K562 (cell line): ENCODE measurements around the gene ATE1. TPM values are rescaled to one million over a fixed set of nuclear protein-coding genes. Genes with fewer than 3 reads are reported as not detected.

Experiments
- ATAC-seq: fragments of 200-7000 bp; cut with Tn5 transposase; 3 replicates; pipeline ENCODE4 v1.9.1; 2020; ENCODE audit warnings: moderate library complexity
- Bru-seq: library from RNA; stranded (reverse); fragments of 400-500 nt; gene quantifications from one replicate; lab custom pipeline; 2021; lab: Mats Ljungman, UMichigan
- BruChase-seq, 2 experiments: library from RNA; stranded (reverse); fragments of 400-500 nt; gene quantifications; one replicate each; lab custom pipeline; 2021; lab: Mats Ljungman, UMichigan
- BruUV-seq: library from RNA; stranded (reverse); fragments of 400-500 nt; replicated peaks from 2 replicates; lab custom pipeline; 2021; lab: Mats Ljungman, UMichigan
- CTCF ChIA-PET: fragments of 300-600 bp; formaldehyde crosslinking; extraction: SDS; loops from one replicate; lab custom pipeline; 2021; ENCODE audit warnings: low intra/inter-chr PET ratio; lab: Yijun Ruan, JAX
- POLR2A ChIA-PET: fragments of 300-600, 350-650 bp; sonication (Branson Sonifier 250); formaldehyde crosslinking; extraction: SDS; loops from one replicate; lab custom pipeline; 2021; ENCODE audit warnings: antibody characterized with exemption, inconsistent platforms; lab: Yijun Ruan, JAX
- DNase-seq, 4 experiments: peaks; one replicate each; pipeline versions ENCODE4 v3.0.0 to v3.0.0-alpha.2; 2011 to 2018; ENCODE audit warnings: low spot score in 3 of 4, mixed read lengths in 3 of 4; ENCODE audit errors: extremely low read depth in 1 of 4
- FAIRE-seq: peaks from 2 replicates; lab custom pipeline; 2011; peaks lifted over from hg19 to GRCh38; lab: Jason Lieb, UNC
- H2AFZ ChIP-seq: 2 replicates; pipeline ENCODE4 v1.6.0; 2011; ENCODE audit warnings: low read depth, low read length, control low read depth, inconsistent platforms
- H3K27ac ChIP-seq: fragments of 200-600 bp; 3 replicates; pipeline ENCODE4 v1.8.0; 2011; ENCODE audit warnings: low read depth, mild to moderate bottlenecking, control low read depth, inconsistent platforms, low read length, moderate library complexity, mixed read lengths; ENCODE audit errors: extremely low read depth
- H3K27me3 ChIP-seq, 2 experiments: fragments of 300-600 bp in 1 of 2; 2 replicates in 1 of 2; 3 replicates in 1 of 2; pipeline versions ENCODE4 v1.6.0 to v1.8.0; 2011; ENCODE audit warnings: inconsistent platforms in 2 of 2, low read length in 2 of 2, mild to moderate bottlenecking in 1 of 2, mixed read lengths in 1 of 2, moderate library complexity in 1 of 2; ENCODE audit not compliant: control insufficient read depth in 2 of 2, insufficient read depth in 2 of 2
- H3K36me3 ChIP-seq: fragments of 300-600 bp; 3 replicates; pipeline ENCODE4 v1.8.0; 2011; ENCODE audit warnings: mild to moderate bottlenecking, low read length, inconsistent platforms; ENCODE audit not compliant: control insufficient read depth, insufficient read depth
- H3K4me1 ChIP-seq, 2 experiments: fragments of 200-600 bp in 1 of 2; replicated peaks in 1 of 2; 2 replicates in 1 of 2; 3 replicates in 1 of 2; pipeline versions ENCODE4 v1.5.1 to v1.8.0; 2011; ENCODE audit warnings: inconsistent platforms in 2 of 2, low read length in 2 of 2, mild to moderate bottlenecking in 1 of 2, mixed read lengths in 1 of 2, moderate library complexity in 1 of 2; ENCODE audit not compliant: control insufficient read depth in 2 of 2, insufficient read depth in 2 of 2
- H3K4me2 ChIP-seq: 2 replicates; pipeline ENCODE4 v1.6.1; 2011; ENCODE audit warnings: low read length, control low read depth, inconsistent platforms, mixed read lengths; ENCODE audit not compliant: insufficient read depth
- H3K4me3 ChIP-seq: fragments of 200-600 bp; sonication (generic), shearing (Covaris generic); 2 replicates; pipeline ENCODE4 v1.5.1; 2016; ENCODE audit warnings: control low read depth, inconsistent platforms
- H3K79me2 ChIP-seq: fragments of 200-600 bp; 3 replicates; pipeline ENCODE4 v1.8.0; 2011; ENCODE audit warnings: low read length, inconsistent platforms; ENCODE audit not compliant: control insufficient read depth, insufficient read depth
- H3K9ac ChIP-seq, 2 experiments: 2 replicates each; pipeline versions ENCODE4 v1.6.0 to v1.6.1; 2011; ENCODE audit warnings: low read depth in 2 of 2, low read length in 2 of 2, control low read depth in 1 of 2, inconsistent platforms in 1 of 2, mild to moderate bottlenecking in 1 of 2, mixed read lengths in 1 of 2; ENCODE audit not compliant: insufficient read depth in 1 of 2
- H3K9me1 ChIP-seq: one replicate; pipeline ENCODE4 v1.6.0; 2011; ENCODE audit warnings: inconsistent platforms, mild to moderate bottlenecking, low read length, moderate library complexity; ENCODE audit not compliant: control insufficient read depth, insufficient read depth
- H3K9me3 ChIP-seq: replicated peaks from 2 replicates; pipeline ENCODE4 v1.5.1; 2011; ENCODE audit warnings: low read depth, low read length, inconsistent platforms; ENCODE audit not compliant: control insufficient read depth, insufficient read depth
- H4K20me1 ChIP-seq: replicated peaks from 2 replicates; pipeline ENCODE4 v1.6.1; 2011; ENCODE audit warnings: low read length, inconsistent platforms, mixed read lengths; ENCODE audit not compliant: control insufficient read depth, insufficient read depth
- POLR2AphosphoS2 ChIP-seq: IDR thresholded peaks from 2 replicates; pipeline ENCODE4 v1.6.1; 2012; ENCODE audit warnings: low read length, improper control_type of control experiment
- TEAD4 ChIP-seq, 2 experiments: sonication (generic) in 1 of 2; formaldehyde crosslinking in 1 of 2; IDR thresholded peaks; 2 replicates each; pipeline versions ENCODE4 v1.6.1 to v1.8.0; 2012 to 2022; ENCODE audit warnings: borderline replicate concordance in 1 of 2, inconsistent platforms in 1 of 2, low read length in 1 of 2, mild to moderate bottlenecking in 1 of 2, missing genetic modification reagents in 1 of 2
- ZBTB34 ChIP-seq: fragments of 250-450 bp; sonication (Bioruptor Pico); IDR thresholded peaks from 2 replicates; pipeline ENCODE4 v1.8.0; 2021; ENCODE audit warnings: mild to moderate bottlenecking, moderate library complexity
- ZFP30 ChIP-seq: fragments of 250-450 bp; sonication (Bioruptor Pico); IDR thresholded peaks from 2 replicates; pipeline ENCODE4 v1.8.0; 2022; ENCODE audit warnings: moderate library complexity, mild to moderate bottlenecking, inconsistent platforms, borderline replicate concordance
- ZNF174 ChIP-seq: fragments of 250-450 bp; sonication (Bioruptor Pico); IDR thresholded peaks from 2 replicates; pipeline ENCODE4 v1.4.0; 2020; ENCODE audit warnings: mild to moderate bottlenecking
- ZNF282 ChIP-seq: sonication (generic); formaldehyde crosslinking; IDR thresholded peaks from 2 replicates; pipeline ENCODE4 v1.8.1; 2023; ENCODE audit warnings: missing genetic modification reagents
- WGBS: fragments of 100-300 bp; shearing (Covaris generic); methylation state at CpG from one replicate; pipeline ENCODE4 v1.1.6; 2016; ENCODE audit warnings: low coverage, mixed read lengths; ENCODE audit not compliant: insufficient coverage; ENCODE audit errors: missing lambda C conversion rate; 5-methylcytosine and 5-hydroxymethylcytosine counted together
- in situ Hi-C: fragments of 300-500 bp; cut with MboI; formaldehyde crosslinking; loops from 4 replicates; pipeline ENCODE4 v1.15.0; 2018; ENCODE audit warnings: inconsistent platforms, mixed read lengths
- intact Hi-C: fragments of 100-400 bp; cut with micrococcal nuclease; formaldehyde crosslinking; loops from 2 replicates; pipeline ENCODE4 v1.14.2; 2022
- long read RNA-seq, 3 experiments: library from polyadenylated mRNA in 2 of 3; library from RNA in 1 of 3; unstranded in 2 of 3; stranded (forward) in 1 of 3; transcript quantifications; one replicate each; pipeline ENCODE4 v2.0.0, GENCODE V29; 2019 to 2022
- polyA minus RNA-seq, 3 experiments: library from RNA; depleted of rRNA, polyadenylated mRNA; stranded (reverse); fragments of >200 nt; gene quantifications; 2 replicates each; pipeline ENCODE4 v1.2.3, GENCODE V29; 2011
- polyA plus RNA-seq, 8 experiments: library from polyadenylated mRNA; depleted of rRNA in 4 of 8; stranded (reverse) in 5 of 8; unstranded in 3 of 8; fragments of >200 nt; fragmentation: Nextera tagmentation in 2 of 8; fragmentation: Illumina TruSeq in 1 of 8; extraction: Ambion mirVana in 2 of 8; extraction: Trizol in 1 of 8; gene quantifications; 2 replicates each; pipeline versions ENCODE4 v1.2.1 to v1.2.3, GENCODE V29; 2011 to 2014; ENCODE audit warnings: inconsistent platforms in 1 of 8, missing spikeins in 1 of 8
- total RNA-seq, 7 experiments: library from RNA; depleted of rRNA in 6 of 7; stranded (reverse); fragments of >200 nt in 6 of 7; fragmentation: Illumina TruSeq in 2 of 7; extraction: Trizol in 2 of 7; gene quantifications; 2 replicates each; pipeline versions ENCODE4 v1.2.1 to v1.2.3, GENCODE V29; 2011 to 2021; ENCODE audit warnings: low replicate concordance in 1 of 7
- TF ChIP-seq, protein P1 (sequence below): fragments of 450-650 bp; IDR thresholded peaks from 2 replicates; pipeline ENCODE4 v1.6.1; 2016
- TF ChIP-seq, protein P2 (sequence below): sonication (generic); formaldehyde crosslinking; IDR thresholded peaks from 2 replicates; pipeline ENCODE4 v1.8.0; 2022; ENCODE audit warnings: missing genetic modification reagents, mild to moderate bottlenecking, borderline replicate concordance
- TF ChIP-seq, protein P3 (sequence below): sonication (generic); formaldehyde crosslinking; IDR thresholded peaks from 2 replicates; pipeline ENCODE4 v1.8.1; 2022; ENCODE audit warnings: missing genetic modification reagents

Gene ATE1
- total RNA-seq (2011; cell fraction: chromatin; rRNA removed; ENCODE audit: low replicate concordance) = 16.8 and 45.1 TPM in 2 replicates
- total RNA-seq (2011; cell fraction: nucleolus; rRNA removed) = 7.8 and 8.8 TPM in 2 replicates
- total RNA-seq (2011; cell fraction: nucleoplasm; rRNA removed) = 11.0 and 11.5 TPM in 2 replicates
- total RNA-seq (2014; rRNA removed) (7.2 and 8.6 TPM in 2 replicates), total RNA-seq (2014; rRNA removed; fragmentation: Illumina TruSeq; extraction: Trizol) (13.3 and 13.9 TPM in 2 replicates), total RNA-seq (2015; rRNA removed; fragmentation: Illumina TruSeq; extraction: Trizol) (12.6 and 12.9 TPM in 2 replicates), total RNA-seq (2021) (9.4 and 14.2 TPM in 2 replicates), polyA plus RNA-seq (2011; rRNA removed) (7.4 and 9.5 TPM in 2 replicates), polyA plus RNA-seq (2014; fragmentation: Illumina TruSeq; extraction: Trizol) (8.0 and 8.8 TPM in 2 replicates), polyA plus RNA-seq (2014; fragmentation: Nextera tagmentation; extraction: Ambion mirVana) (1 to 10 TPM; 3.0 to 3.5 TPM), polyA plus RNA-seq (2014; rRNA removed) (5.6 and 7.1 TPM in 2 replicates), polyA minus RNA-seq (2011; rRNA and poly(A)+ RNA removed) (20.6 and 21.0 TPM in 2 replicates), Bru-seq, nascent RNA (percentile 61 among the genes with signal in this experiment), BruChase-seq, experiment 1, labeled RNA remaining after a 2-hour chase (percentile 67 among the genes with signal in this experiment), BruChase-seq, experiment 2, labeled RNA remaining after a 6-hour chase (percentile 64 among the genes with signal in this experiment)
- 3.2 and 4.8 TPM in 2 replicates for polyA plus RNA-seq (2011; cell fraction: cytosol; rRNA removed)
- 8.5 and 9.8 TPM in 2 replicates for polyA plus RNA-seq (2011; cell fraction: nucleus; rRNA removed)
- 6.2 and 6.7 TPM in 2 replicates for polyA plus RNA-seq (2012)
- polyA minus RNA-seq (2011; cell fraction: cytosol; rRNA and poly(A)+ RNA removed) = 9.4 and 10.6 TPM in 2 replicates
- 12.3 and 16.0 TPM in 2 replicates for polyA minus RNA-seq (2011; cell fraction: nucleus; rRNA and poly(A)+ RNA removed)
- long read RNA-seq, experiment 1, full-length matches to known transcripts = 22 of 46 reads
- long read RNA-seq, experiment 1, partial matches to known transcripts = 2 of 46 reads
- long read RNA-seq, experiment 1, other reads (novel, unspliced or antisense) = 22 of 46 reads
- long read RNA-seq, experiment 2, full-length matches to known transcripts = 1 of 6 reads
- long read RNA-seq, experiment 2, partial matches to known transcripts = 0 of 6 reads
- long read RNA-seq, experiment 2, other reads (novel, unspliced or antisense) = 5 of 6 reads
- long read RNA-seq, experiment 3, full-length matches to known transcripts = 2 of 3 reads
- long read RNA-seq, experiment 3, partial matches to known transcripts = 0 of 3 reads
- long read RNA-seq, experiment 3, other reads (novel, unspliced or antisense) = 1 of 3 reads

GRCh38 chr10:121927841-121928527 lies at the start of gene ATE1:
ATE1 (minus strand) TSS chr10:121928031; CDS start chr10:121927949, 82 bp downstream.
- in situ Hi-C loops (no loop called here), intact Hi-C loops (no loop called here)
- Histone ChIP-seq H3K27ac (peak within 1 kb of the TSS; percentile 94), H3K4me3 (peak within 1 kb of the TSS; percentile 80), H2AFZ (peak within 1 kb of the TSS; percentile 94), H3K4me2 (peak within 1 kb of the TSS; percentile 81), H3K36me3 (peaks cover 4% of the 10 kb centered on the region; the same call in 1 of the 3 replicates), H3K79me2 (peaks cover 31% of the 10 kb centered on the region), H3K9me1 (no peaks in the 10 kb centered on the region), H3K9ac (peak within 1 kb of the TSS; percentile 91 to 99), H3K27me3 (no peaks in the 10 kb centered on the region), H3K9me3 (no peaks in the 10 kb centered on the region), H4K20me1 (no peaks in the 10 kb centered on the region), H3K4me1 (peaks cover 0 to 10% of the 10 kb centered on the region in 2 experiments; a peak in 3 of 5 replicates)
- DNase-seq = peak; percentile 74 to 87 (median 79)
- ChIA-PET CTCF (no interaction called here), POLR2A (interaction anchor here (1.0 to 2.3 kb wide), 3 partner anchors 10 to 204 kb away, joined by 4 to 9 read pairs (median 4); no protein-coding TSS in a partner anchor)
- BruUV-seq = no TSS peak
- ATAC-seq = peak; percentile 95
- no peak for FAIRE-seq
- 2% methylated on average over 11 of the region's 87 CpGs for WGBS
- TF ChIP-seq TEAD4 (IDR thresholded peaks at IDR 0.05; ENCODE audit: low read length) = no peak
- TF ChIP-seq TEAD4 (CRISPR knock-in tag; IDR thresholded peaks at IDR 0.05; ENCODE audit: borderline replicate concordance) = no peak
- TF ChIP-seq ZBTB34 (CRISPR knock-in tag) = no peak
- no peak for TF ChIP-seq ZFP30 (CRISPR knock-in tag)
- TF ChIP-seq ZNF174 (CRISPR knock-in tag) = no peak
- TF ChIP-seq, protein P1, sequence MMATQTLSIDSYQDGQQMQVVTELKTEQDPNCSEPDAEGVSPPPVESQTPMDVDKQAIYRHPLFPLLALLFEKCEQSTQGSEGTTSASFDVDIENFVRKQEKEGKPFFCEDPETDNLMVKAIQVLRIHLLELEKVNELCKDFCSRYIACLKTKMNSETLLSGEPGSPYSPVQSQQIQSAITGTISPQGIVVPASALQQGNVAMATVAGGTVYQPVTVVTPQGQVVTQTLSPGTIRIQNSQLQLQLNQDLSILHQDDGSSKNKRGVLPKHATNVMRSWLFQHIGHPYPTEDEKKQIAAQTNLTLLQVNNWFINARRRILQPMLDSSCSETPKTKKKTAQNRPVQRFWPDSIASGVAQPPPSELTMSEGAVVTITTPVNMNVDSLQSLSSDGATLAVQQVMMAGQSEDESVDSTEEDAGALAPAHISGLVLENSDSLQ = no peak
- TF ChIP-seq, protein P2, sequence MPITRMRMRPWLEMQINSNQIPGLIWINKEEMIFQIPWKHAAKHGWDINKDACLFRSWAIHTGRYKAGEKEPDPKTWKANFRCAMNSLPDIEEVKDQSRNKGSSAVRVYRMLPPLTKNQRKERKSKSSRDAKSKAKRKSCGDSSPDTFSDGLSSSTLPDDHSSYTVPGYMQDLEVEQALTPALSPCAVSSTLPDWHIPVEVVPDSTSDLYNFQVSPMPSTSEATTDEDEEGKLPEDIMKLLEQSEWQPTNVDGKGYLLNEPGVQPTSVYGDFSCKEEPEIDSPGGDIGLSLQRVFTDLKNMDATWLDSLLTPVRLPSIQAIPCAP = no peak
- no peak for TF ChIP-seq POLR2AphosphoS2
- no peak for TF ChIP-seq ZNF282
- TF ChIP-seq, protein P3, sequence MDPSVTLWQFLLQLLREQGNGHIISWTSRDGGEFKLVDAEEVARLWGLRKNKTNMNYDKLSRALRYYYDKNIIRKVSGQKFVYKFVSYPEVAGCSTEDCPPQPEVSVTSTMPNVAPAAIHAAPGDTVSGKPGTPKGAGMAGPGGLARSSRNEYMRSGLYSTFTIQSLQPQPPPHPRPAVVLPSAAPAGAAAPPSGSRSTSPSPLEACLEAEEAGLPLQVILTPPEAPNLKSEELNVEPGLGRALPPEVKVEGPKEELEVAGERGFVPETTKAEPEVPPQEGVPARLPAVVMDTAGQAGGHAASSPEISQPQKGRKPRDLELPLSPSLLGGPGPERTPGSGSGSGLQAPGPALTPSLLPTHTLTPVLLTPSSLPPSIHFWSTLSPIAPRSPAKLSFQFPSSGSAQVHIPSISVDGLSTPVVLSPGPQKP = no peak
